ENCODE measurements around the gene NPDC1.

DNA sequence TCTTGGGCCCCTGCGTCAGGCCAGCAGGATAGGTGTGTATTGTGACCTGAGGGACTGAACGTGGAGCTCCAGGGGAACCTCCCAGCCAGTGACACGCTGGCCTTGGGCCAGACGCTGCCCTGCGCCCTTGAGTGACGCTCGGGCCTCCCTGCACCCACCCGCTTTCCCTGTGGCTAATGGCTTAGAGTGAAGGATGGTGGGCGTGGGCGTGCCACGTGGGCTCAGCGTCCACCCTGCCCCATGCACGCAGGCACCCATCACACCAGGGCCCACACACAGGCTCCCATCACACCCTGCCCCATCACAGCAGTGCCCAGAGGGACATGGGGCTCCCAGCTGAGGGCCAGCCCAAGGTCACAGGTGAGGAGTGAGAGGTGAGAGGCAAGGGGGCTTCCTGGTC lies 8.9 kb downstream of the NPDC1 start:
- TF ChIP-seq CTCF (IDR thresholded peaks at IDR 0.05) (no peak), EZH2 (IDR thresholded peaks at IDR 0.05; ENCODE audit: borderline replicate concordance, insufficient read depth, low read depth, low read length, poor library complexity, severe bottlenecking) (no peak)

Measured in B cell (primary cell).